ENCODE data around the gene MACF1. TPM values are rescaled to one million over a fixed set of nuclear protein-coding genes. Genes with fewer than 3 reads are reported as not detected.
"Not testable (repeated sequence)": the region's sequence is repeated elsewhere in the genome, so short reads cannot be mapped to it uniquely, and the experiment has no call there.

The MACF1 gene
- total RNA-seq, 1 donor from 2014 or later: 431 TPM

GRCh38 chr1:39505289-39505688 is 300.8 kb downstream of the MACF1 start:
- peaks cover 18% of the 10 kb centered on the region for H3K4me1 Mint-ChIP-seq (ENCODE audit: unreplicated experiment)

GRCh38 chr1:39507230-39507928 is 302.9 kb downstream of the MACF1 start:
- no peak for DNase-seq (ENCODE audit: extremely low spot score, unreplicated experiment)
- Mint-ChIP-seq H3K27ac (ENCODE audit: unreplicated experiment) (no peak overlapping the region), H3K27me3 (ENCODE audit: unreplicated experiment) (no peaks in the 10 kb centered on the region), H3K4me3 (ENCODE audit: unreplicated experiment) (no peak overlapping the region), H3K9me3 (ENCODE audit: unreplicated experiment) (no peaks in the 10 kb centered on the region), H3K36me3 (ENCODE audit: unreplicated experiment) (no peaks in the 10 kb centered on the region), H3K4me1 (ENCODE audit: unreplicated experiment) (peaks cover 11% of the 10 kb centered on the region)
- peak; percentile 37 for TF ChIP-seq CTCF (IDR thresholded peaks at IDR 0.05)

More at GRCh38 chr1:39505289-39505688, 300.8 kb downstream of the MACF1 start:
- no peaks in the 10 kb centered on the region for H3K9me3 Mint-ChIP-seq (ENCODE audit: unreplicated experiment)
- H3K27ac Mint-ChIP-seq (ENCODE audit: unreplicated experiment): no peak overlapping the region
- H3K27me3 Mint-ChIP-seq (ENCODE audit: unreplicated experiment): no peaks in the 10 kb centered on the region
- DNase-seq (ENCODE audit: extremely low spot score, unreplicated experiment): no peak
- H3K4me3 Mint-ChIP-seq (ENCODE audit: unreplicated experiment): no peak overlapping the region
- H3K36me3 Mint-ChIP-seq (ENCODE audit: unreplicated experiment): no peaks in the 10 kb centered on the region
- no peak for TF ChIP-seq CTCF (IDR thresholded peaks at IDR 0.05)

- no peaks in the 10 kb centered on the region for H3K9me3 Mint-ChIP-seq (ENCODE audit: unreplicated experiment)
- no peak overlapping the region for H3K4me3 Mint-ChIP-seq (ENCODE audit: unreplicated experiment)
- TF ChIP-seq CTCF (IDR thresholded peaks at IDR 0.05): no peak
- no peaks in the 10 kb centered on the region for H3K36me3 Mint-ChIP-seq (ENCODE audit: unreplicated experiment)
- no peak for DNase-seq (ENCODE audit: extremely low spot score, unreplicated experiment)
- H3K27me3 Mint-ChIP-seq (ENCODE audit: unreplicated experiment): no peaks in the 10 kb centered on the region
- H3K27ac Mint-ChIP-seq (ENCODE audit: unreplicated experiment): no peak overlapping the region
- peaks cover 11% of the 10 kb centered on the region for H3K4me1 Mint-ChIP-seq (ENCODE audit: unreplicated experiment)
These were observed 303.8 kb downstream of the MACF1 start for GRCh38 chr1:39508266-39508665.

GRCh38 chr1:39508857-39509305 is 304.4 kb downstream of the MACF1 start:
- Mint-ChIP-seq H3K4me1 (ENCODE audit: unreplicated experiment) (peaks cover 11% of the 10 kb centered on the region), H3K9me3 (ENCODE audit: unreplicated experiment) (no peaks in the 10 kb centered on the region), H3K27ac (ENCODE audit: unreplicated experiment) (peak overlapping the region; percentile 3), H3K27me3 (ENCODE audit: unreplicated experiment) (no peaks in the 10 kb centered on the region), H3K36me3 (ENCODE audit: unreplicated experiment) (no peaks in the 10 kb centered on the region), H3K4me3 (ENCODE audit: unreplicated experiment) (no peak overlapping the region)
- no peak for DNase-seq (ENCODE audit: extremely low spot score, unreplicated experiment)
- no peak for TF ChIP-seq CTCF (IDR thresholded peaks at IDR 0.05)

- Mint-ChIP-seq H3K36me3 (ENCODE audit: unreplicated experiment) (no peaks in the 10 kb centered on the region), H3K9me3 (ENCODE audit: unreplicated experiment) (no peaks in the 10 kb centered on the region), H3K27ac (ENCODE audit: unreplicated experiment) (peak overlapping the region; percentile 3), H3K4me1 (ENCODE audit: unreplicated experiment) (peaks cover 11% of the 10 kb centered on the region), H3K4me3 (ENCODE audit: unreplicated experiment) (no peak overlapping the region), H3K27me3 (ENCODE audit: unreplicated experiment) (no peaks in the 10 kb centered on the region)
- DNase-seq (ENCODE audit: extremely low spot score, unreplicated experiment): no peak
- no peak for TF ChIP-seq CTCF (IDR thresholded peaks at IDR 0.05)
These were observed 305.0 kb downstream of the MACF1 start for GRCh38 chr1:39509360-39510009.

GRCh38 chr1:39510570-39511186 is 306.2 kb downstream of the MACF1 start:
- not testable (repeated sequence) for H3K27ac Mint-ChIP-seq (ENCODE audit: unreplicated experiment); H3K27me3 Mint-ChIP-seq (ENCODE audit: unreplicated experiment); DNase-seq (ENCODE audit: extremely low spot score, unreplicated experiment); H3K4me3 Mint-ChIP-seq (ENCODE audit: unreplicated experiment); H3K9me3 Mint-ChIP-seq (ENCODE audit: unreplicated experiment); H3K36me3 Mint-ChIP-seq (ENCODE audit: unreplicated experiment)
- peaks cover 11% of the 10 kb centered on the region for H3K4me1 Mint-ChIP-seq (ENCODE audit: unreplicated experiment)

GRCh38 chr1:39511477-39511876 is 307.0 kb downstream of the MACF1 start:
- H3K4me3 Mint-ChIP-seq (ENCODE audit: unreplicated experiment); H3K36me3 Mint-ChIP-seq (ENCODE audit: unreplicated experiment); DNase-seq (ENCODE audit: extremely low spot score, unreplicated experiment); H3K9me3 Mint-ChIP-seq (ENCODE audit: unreplicated experiment); H3K27ac Mint-ChIP-seq (ENCODE audit: unreplicated experiment); H3K27me3 Mint-ChIP-seq (ENCODE audit: unreplicated experiment): not testable (repeated sequence)
- H3K4me1 Mint-ChIP-seq (ENCODE audit: unreplicated experiment): peaks cover 11% of the 10 kb centered on the region

Measured in osteocyte (in vitro differentiated cells).